HG03469 (cell line): ENCODE measurements around the gene TIAM1.

Experiments used
- ATAC-seq: cut with Tn5 transposase; IDR thresholded peaks from one replicate; pipeline ENCODE4 v1.9.1; 2021; ENCODE audit warnings: mild to moderate bottlenecking, moderate library complexity, moderate number of reproducible peaks; ENCODE audit not compliant: unreplicated experiment

TIAM1 gene

DNA sequence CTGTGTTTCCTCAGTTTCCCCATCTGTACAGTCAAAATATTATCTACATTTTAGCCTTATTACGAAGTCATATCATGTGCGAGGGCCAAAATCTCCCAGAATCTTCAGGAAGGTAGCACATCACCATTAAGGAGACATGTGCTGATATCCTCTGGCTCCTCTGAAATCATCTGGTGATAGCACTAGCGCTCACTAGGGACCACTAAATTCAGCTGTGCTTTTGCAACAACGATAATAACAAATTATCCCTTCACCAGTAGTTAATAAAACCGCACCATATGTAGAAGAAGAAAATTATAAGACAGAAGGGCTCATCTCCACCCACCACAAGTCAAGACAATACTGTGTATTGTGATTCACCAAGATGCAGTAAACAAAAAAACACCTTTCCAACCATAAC, 53.3 kb downstream of the TIAM1 start:
- no peak for ATAC-seq

DNA sequence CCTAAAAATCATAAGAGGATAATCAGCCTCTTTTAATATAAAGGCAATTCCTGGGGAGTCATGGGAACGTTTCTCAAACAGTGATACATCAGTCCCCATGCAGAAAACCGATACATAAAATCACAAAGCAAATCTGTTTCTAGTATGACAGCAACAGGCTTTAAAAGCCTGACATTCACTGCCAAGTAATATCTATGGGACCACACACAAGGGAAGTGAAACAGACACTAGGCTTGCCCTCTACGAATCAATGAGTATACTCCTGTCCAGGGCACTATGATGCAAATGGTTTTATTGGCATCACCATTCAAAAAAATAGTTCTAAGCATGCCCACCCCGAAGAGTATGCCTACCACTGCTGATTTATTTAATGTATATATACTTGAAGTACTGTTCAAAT, 54.4 kb downstream of the TIAM1 start:
- ATAC-seq: no peak

DNA sequence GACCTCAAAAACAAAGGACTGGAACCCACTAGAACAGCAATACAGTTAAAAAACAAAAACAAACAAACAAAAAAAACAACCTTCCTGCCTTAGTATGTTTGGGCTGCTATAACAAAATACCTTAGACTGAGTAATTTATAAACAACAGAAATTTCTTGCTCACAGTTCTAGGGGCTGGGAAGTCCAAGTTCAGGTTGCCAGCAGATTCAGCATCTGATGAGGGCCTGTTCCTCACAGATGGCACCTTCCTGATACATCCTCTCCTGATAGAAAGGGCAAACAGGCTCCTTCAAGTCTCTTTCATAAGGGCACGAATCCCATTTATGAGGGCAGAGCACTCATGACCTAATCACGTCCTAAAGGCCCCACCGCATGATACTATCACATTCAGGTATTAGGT, 55.9 kb downstream of the TIAM1 start:
- no peak for ATAC-seq

DNA sequence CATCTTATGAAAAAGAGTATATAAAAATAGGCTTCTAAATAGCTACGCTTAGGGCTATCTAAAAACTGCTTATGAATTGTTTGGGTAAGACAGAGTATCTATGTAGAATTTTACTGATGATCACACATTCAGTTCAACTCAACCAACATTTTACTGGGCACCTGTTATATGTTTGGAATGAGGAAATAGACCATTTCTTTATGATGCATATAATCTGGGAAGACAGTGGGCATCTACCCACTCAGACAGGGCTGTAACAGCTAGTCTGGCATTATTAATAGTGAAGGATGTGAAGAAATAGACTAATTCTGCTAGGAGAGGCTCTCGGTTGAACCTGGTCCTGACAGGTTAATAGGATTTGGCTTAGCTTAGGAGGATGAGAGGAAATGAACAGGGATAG, 56.9 kb downstream of the TIAM1 start:
- no peak for ATAC-seq

DNA sequence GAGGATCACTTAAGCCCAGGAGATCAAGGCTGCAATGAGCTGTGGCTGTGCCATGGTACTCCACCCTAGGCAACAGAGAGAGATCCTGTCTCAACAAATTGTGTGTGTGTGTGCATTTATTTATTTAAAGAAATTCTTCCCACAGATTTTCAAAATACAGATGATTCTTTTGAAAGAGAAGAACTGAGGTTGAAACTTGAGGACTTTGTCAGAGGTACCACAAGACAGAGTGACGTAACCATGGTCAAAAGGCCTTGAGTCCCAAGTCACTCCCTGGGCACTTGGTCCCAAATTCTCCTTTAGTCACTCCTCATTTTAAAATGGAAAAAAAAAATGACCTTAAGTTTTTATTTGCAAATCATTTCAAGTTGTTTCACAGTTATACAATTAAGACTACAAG, 57.4 kb downstream of the TIAM1 start:
- no peak for ATAC-seq

DNA sequence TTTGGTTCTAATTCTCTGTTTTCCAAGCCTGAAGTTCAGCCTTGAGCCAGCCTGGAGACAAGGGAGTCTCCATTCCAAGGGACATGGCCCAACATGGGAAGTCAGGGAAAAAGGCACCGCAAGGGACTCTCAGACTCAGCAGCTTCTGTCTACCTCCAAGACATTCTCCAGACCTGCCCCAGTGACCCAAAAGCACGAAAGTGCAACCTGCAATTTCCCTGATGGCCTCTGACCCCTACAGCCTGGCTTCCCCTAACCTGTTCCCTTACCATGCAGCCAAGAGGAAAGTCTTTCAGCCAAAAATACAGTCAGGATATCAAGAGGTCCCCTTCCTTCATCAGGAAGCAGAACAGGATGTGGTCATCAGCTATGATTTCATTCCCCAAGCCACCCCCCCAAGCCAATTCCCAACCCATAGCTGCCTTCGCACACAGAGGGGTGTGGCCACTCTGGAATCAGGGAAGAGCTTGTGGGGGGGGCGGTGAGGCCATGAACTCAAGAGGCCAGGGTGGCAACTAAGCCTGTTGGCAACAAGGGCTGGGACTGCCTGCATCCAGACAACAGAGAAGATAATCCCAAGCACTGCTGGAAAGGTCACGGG, 59.2 kb downstream of the TIAM1 start:
- ATAC-seq: no peak

DNA sequence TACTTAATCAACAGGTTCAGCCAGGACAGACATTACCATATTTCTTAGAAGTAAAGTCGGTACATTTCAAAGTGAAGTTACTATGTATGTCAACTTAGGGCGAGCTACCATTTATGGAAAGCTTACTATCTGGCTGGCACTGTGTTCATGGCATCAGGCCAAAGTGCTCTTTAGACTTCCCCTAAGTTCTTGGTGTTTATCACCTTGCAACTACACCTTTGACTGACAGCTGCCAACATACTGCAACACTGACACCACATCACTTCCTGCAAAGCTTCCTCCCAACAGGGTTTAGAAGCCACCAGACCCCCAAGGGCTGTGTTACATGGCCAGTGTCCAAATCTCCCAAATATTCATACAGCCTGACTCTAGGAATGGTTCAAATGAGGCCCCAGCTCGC, 61.0 kb downstream of the TIAM1 start:
- ATAC-seq: no peak

DNA sequence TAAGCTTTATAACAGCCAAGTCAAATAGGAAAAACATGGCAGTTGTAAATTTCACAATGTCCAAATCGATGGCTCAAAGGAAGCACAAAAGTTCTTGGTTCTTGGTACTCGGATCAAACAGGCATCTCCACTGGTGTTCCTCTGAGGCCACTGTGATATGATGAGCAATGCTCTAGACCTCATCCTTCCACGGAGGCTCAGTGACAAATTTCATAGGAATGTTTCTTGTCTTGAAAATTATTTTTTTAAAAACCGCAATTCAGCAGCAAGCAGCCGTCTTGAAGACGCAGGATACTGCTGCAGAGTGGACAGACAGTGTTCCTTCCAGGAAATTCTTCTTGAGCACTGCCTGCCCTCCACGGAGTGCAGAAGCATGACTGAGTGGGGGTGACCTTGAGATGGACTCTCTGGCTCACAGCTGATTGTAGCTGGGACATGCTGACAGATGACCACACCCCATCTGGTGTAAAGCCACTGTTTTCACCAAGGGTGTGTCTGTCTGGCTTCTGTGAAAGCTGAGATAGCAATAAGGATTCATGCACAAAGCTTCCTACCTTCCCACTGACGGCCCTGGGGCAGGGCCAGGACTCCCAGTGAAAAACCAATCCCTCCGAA, 61.9 kb downstream of the TIAM1 start:
- ATAC-seq: no peak

DNA sequence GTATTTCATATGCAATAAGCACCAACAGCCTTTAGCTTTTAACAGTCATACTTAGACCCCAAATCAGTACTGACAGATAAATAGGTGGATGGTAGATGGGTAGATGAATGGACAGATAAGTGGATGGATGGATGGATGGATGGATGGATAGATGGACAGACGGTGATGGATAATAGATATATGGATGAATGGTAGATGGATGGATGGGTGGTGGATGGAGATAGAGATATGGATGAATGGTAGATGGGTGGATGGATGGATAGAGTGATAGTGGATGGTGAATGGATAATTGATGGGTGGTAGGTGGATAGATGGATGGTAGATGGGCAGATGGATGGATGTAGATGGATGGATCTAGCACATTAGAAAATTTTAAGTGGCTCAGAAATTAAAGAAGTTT, 62.5 kb downstream of the TIAM1 start:
- no peak for ATAC-seq

DNA sequence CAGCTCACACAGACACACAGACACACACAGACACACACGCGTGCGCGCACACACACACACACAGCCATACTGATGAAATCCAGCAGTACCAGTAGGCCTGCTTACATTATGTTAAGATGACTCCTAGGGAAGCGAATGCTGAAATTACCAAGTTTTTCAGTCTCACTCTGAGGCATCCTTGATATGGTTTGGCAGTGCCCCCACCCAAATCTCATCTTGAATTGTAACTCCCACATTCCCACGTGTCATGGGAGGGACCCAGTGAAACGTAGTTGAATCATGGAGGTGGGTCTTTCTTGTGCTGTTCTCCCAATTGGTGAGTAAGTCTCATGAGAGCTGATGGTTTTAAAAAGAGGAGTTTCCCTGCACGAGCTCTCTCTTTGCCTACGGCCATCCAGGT, 64.1 kb downstream of the TIAM1 start:
- ATAC-seq: no peak

DNA sequence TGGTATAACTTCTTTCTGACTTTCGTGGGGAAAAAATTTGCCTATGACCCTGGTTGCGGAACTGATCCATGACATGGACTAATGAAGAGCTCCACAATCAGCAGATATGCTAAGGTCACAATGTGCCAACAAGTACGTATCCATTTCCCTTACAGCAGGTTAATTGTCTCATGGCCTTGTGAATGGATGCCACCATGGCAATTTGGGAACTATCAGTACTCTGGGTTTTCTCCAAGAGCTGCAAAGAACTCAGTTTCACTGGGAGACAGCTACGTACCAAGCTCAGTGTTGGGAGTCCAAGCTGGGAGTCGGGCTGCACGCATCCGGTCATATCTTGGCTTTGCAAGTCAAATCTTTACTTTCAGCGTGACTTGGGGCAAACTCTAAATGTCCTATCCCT, 64.8 kb downstream of the TIAM1 start:
- no peak for ATAC-seq

DNA sequence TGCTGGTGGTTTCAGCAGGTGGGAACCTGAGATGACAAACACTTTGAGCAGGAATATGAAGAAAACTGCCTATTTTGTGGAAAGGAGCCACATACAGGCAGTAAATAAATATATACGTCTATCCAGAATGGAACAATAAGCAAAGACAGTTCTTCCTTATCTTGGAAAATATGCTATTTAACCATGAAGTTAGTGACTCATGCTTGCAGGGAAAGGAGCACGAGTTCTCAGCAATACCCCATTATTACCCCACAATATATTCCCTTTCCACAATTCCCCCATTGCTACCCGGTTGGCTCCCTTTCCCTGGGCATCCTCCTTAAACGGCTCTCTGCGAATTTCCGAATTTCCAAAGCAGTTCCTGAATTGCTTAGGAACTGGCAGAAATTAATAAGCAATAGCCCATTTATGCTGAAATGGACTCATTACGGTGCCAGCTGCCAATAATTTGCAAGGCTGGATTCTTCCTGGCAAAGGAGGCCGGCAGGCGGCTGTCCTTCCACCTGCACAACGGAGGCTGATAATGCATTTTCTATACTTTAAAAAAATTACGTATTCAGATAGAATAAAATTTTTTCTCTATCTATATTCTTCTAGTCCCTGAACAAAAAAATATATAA, 65.4 kb downstream of the TIAM1 start:
- ATAC-seq: no peak

DNA sequence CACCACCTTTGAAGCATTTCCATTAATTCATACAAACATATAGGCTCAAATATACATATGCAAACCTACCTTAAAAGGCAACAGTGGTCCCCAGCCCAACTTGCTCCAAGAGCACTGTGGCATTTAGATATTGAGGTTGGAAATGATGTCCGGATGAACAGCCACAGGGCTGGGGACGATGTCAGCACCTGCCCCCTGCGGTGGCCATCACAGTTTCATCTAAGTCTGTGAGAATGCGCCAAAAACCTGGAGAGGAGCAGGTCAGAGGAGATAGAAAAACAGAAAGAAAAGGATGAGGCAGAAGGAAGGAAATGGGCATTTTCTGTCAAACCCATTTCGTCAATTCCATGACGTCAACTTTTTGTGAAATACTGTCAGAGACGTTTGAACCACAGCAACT, 67.4 kb downstream of the TIAM1 start:
- no peak for ATAC-seq

DNA sequence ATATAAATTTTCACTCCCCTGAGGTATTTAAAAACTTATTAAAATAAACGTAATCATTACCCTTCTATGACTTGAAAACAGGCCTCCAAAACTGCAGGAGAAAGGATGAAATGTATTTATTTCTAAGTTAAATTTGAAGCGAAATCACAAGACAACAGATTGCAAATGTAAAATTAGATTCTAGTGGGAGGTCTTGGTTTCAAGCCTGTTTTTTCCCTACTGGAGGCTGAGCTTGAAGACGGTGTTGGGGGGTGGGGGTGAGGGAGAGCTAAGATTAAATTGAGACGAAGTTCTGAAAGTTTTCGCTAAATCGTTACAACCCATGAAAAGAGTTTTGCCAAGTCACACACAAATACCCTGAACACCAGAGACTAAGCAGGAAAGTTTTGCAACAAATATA, 68.2 kb downstream of the TIAM1 start:
- no peak for ATAC-seq

DNA sequence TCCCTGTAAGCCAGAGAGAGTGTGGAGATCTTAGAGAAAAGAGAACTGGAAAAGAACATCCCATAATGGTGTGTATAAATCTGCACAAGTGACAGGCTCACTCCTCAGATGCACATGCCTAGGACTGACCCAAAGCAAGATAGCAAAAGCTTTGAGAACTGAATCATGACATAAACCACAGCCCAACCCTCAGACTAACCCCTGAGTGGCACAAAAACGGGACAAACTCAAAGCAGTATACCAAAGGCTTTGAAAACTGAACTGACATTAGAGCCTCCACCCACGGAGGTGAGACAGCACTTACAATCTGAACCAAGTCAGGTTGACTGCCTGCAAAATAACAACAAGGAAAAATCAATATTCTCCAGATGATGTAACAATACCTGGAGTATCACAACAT, 70.8 kb downstream of the TIAM1 start:
- no peak for ATAC-seq

DNA sequence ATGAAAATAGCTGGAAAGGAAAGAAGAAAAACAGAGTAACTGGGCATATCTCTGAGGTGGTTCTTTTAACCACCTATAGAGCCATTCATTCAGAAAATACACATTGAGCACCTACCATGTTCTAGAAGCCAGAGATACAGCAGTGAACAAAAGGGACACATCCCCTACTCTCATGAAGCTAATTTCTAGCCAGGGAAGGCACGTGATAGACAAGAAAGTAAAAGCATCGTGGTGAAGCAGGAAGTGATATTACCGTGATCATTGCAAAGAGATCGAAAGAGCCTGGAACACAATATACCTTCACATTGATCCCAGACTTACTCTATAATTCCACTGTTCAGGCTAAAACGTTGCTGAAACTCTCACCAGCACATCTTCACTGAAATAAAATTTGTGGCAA, 76.0 kb downstream of the TIAM1 start:
- ATAC-seq: no peak

DNA sequence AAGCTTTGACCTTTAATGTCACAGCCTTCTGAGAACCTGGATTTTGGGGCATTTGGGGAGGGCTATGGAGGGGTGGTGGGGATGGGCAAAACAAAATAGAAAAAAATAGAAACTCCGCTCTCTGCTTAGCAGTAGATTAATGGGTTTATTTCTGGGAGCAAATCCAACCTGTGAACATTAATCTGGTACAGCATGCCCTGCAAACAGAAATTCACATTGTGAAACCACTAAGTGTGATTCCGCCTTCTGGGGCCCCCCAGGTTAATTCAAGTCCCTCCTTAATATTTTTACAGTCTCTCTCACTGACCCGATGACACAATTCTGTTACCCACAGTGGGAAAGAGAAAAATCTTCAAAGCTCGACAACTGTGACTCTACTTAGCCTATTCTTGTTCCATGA, 76.4 kb downstream of the TIAM1 start:
- ATAC-seq: no peak

DNA sequence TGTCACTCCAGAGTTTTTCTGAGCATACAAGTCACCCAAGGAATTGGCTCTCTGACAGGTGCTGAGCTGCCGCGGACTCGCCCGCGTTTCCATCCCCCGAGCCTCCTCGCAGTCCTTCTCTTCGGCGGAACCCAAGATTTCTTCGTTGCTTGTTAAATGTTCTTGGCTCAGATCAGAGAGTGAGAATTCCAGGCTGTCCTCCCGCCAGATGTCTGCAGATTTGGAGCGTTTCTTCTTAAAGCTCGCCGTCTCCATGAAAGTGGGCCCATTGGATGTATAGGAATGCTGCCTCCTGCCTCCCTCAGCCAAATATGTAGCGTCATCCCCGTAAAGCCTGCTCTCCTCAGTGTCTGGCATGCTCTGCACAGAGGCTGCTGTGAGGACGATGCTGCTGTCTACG, 77.8 kb downstream of the TIAM1 start:
- no peak for ATAC-seq

DNA sequence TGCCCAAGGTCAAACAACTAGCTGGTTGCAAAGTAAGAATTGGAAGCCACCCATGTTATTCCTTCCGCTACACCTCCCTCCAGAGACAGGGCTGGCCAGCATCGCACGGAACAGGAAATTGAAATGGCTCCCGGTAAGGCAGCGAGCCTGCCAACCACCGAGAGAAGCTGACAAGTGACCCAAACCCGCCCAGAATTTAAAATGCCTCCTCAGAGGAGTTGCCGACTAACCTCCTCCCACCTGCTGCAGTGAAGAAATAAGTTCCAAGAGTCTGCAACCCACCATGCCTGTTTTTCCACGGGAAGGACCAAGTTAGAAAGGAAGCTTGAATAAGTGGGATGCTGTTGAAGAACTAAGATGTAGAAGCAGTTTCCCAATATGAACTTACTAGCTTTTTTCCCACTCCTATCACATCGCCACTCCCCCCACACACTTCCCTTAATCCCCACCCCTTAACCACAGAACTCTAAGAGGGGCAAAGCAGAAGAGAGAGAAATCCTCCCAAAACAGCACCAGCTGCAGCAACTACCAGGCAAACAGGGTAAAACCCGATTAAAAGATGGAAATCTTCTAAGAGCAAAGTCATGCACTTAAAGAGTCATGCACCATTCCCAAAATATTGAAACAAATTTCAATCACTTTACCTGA, 78.6 kb downstream of the TIAM1 start:
- no peak for ATAC-seq

DNA sequence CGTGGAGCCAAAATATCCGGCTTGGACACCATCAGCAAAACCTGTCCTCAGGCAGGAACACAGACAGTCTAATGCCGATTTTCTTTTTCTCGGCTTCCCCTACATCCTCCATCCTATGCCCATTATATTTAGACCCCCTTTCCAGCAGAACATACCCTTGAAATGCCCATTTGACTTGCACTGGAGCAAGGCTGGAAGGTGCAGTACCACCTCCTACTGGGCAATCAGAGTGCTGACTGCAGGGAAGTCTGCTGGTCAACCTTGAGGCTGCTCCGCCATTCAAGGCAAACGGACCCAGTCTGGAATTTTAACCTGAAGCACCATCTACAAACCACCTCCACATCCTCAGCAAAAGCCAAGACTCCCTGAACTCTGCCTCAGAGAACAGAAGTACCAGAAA, 79.5 kb downstream of the TIAM1 start:
- no peak for ATAC-seq

DNA sequence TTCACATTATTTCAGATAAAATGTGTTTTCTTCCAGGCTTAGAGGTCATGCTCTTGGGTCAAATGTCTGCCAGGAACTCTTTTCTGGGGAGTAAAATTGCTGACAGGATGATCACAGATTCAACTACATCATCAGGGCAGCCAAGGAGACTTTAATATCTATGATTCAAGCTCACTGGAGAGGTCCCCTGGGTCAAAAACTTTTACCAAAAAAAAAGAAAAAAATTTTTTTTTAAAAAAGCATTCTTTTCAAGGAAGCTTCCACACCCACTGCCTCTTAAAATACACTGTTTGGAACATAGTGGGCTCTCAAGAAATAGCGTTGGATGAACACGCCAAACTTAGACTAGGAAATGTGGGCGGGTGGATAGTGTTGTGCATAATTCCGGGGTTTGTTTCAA, 81.3 kb downstream of the TIAM1 start:
- no peak for ATAC-seq

DNA sequence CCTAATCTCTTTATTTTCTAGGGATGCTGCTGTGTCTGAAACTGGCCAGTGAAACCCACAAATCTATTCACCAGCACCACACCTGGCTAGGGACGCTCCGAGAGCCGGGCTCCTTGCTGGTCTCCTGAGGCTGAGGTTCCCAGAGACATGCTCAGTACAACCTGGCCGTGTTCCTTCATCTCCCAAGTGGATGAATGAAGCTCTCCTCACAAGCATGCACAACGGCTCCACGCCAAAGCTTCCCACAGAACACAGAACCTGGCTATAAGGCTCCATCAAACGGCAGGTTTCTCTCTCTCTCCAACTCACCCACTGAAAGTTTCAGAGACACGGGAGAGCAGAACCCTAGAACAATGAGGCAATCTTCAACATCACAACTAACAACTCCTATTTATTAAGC, 82.3 kb downstream of the TIAM1 start:
- no peak for ATAC-seq
